HepG2 (cell line): ENCODE measurements around the gene IGF2BP3.

Experiments
- FOSL1 ChIP-seq: sonication (generic); formaldehyde crosslinking; IDR thresholded peaks from 2 replicates; pipeline ENCODE4 v1.9.0; 2021; ENCODE audit warnings: missing genetic modification reagents, borderline replicate concordance
- POLR2AphosphoS5 ChIP-seq: IDR thresholded peaks from 2 replicates; pipeline ENCODE4 v1.6.1; 2012; ENCODE audit warnings: low read depth, low read length
- PRDM15 ChIP-seq: sonication (generic); formaldehyde crosslinking; IDR thresholded peaks from 2 replicates; pipeline ENCODE4 v1.4.0; 2020; ENCODE audit warnings: missing genetic modification reagents

GRCh38 chr7:23272275-23272674 lies 198.0 kb downstream of the IGF2BP3 start:
- no peak for TF ChIP-seq POLR2AphosphoS5
- TF ChIP-seq PRDM15 (CRISPR knock-in tag): no peak
- no peak for TF ChIP-seq FOSL1
